CD4-positive, CD25-positive, alpha-beta regulatory T cell (primary cell): Measurements from ENCODE around the gene DDX28. TPM values are rescaled to one million over a fixed set of nuclear protein-coding genes. Genes with fewer than 3 reads are reported as not detected.

Experiments used
- ATAC-seq, 2 donors: fragments of 150-1000 bp; cut with Tn5 transposase; one replicate each; pipeline ENCODE4 v1.10.0; 2021; ENCODE audit warnings: low read depth in 2 of 2, moderate number of reproducible peaks in 2 of 2, moderate library complexity in 1 of 2
- DNase-seq, 3 donors: peaks; one replicate each; pipeline versions ENCODE4 v3.0.0 to v3.0.0-alpha.2; 2012 to 2022; ENCODE audit warnings: mixed read lengths in 1 of 3
- H3K27ac ChIP-seq: one replicate; pipeline ENCODE4 v1.7.0; 2013; ENCODE audit warnings: mild to moderate bottlenecking, low read length; ENCODE audit not compliant: insufficient read depth, poor library complexity, severe bottlenecking
- H3K27me3 ChIP-seq: one replicate; pipeline ENCODE4 v1.7.0; 2013; ENCODE audit warnings: low read length; ENCODE audit not compliant: control insufficient read depth, insufficient read depth
- H3K36me3 ChIP-seq: one replicate; pipeline ENCODE4 v1.7.0; 2013; ENCODE audit warnings: mild to moderate bottlenecking, low read length, moderate library complexity; ENCODE audit not compliant: control insufficient read depth, insufficient read depth
- H3K4me1 ChIP-seq: 2 replicates; pipeline ENCODE4 v1.7.0; 2013; ENCODE audit warnings: mild to moderate bottlenecking, low read length; ENCODE audit not compliant: insufficient read depth, control insufficient read depth, poor library complexity, severe bottlenecking
- H3K4me3 ChIP-seq: one replicate; pipeline ENCODE4 v1.7.0; 2013; ENCODE audit warnings: low read depth, mild to moderate bottlenecking, low read length, moderate library complexity
- H3K9me3 ChIP-seq, 2 experiments: 1 replicate in 1 of 2; 2 replicates in 1 of 2; pipeline ENCODE4 v1.7.0; 2013; ENCODE audit warnings: low read length in 2 of 2, mild to moderate bottlenecking in 1 of 2, moderate library complexity in 1 of 2; ENCODE audit not compliant: control insufficient read depth in 2 of 2
- H3K27ac Mint-ChIP-seq, 3 donors: one replicate each; pipeline ENCODE4 v1.8.0; 2020 to 2022; ENCODE audit warnings: mild to moderate bottlenecking in 3 of 3, mixed read lengths in 3 of 3, moderate library complexity in 2 of 3
- H3K27me3 Mint-ChIP-seq: one replicate; pipeline ENCODE4 v1.8.0; 2022; ENCODE audit warnings: mild to moderate bottlenecking, mixed read lengths
- H3K36me3 Mint-ChIP-seq: one replicate; pipeline ENCODE4 v1.8.0; 2020; ENCODE audit warnings: mixed read lengths
- H3K4me1 Mint-ChIP-seq, 4 donors: one replicate each; pipeline ENCODE4 v1.8.0; 2020 to 2022; ENCODE audit warnings: mixed read lengths in 4 of 4, mild to moderate bottlenecking in 1 of 4
- H3K4me3 Mint-ChIP-seq, 4 donors: one replicate each; pipeline ENCODE4 v1.8.0; 2020 to 2022; ENCODE audit warnings: mild to moderate bottlenecking in 4 of 4, mixed read lengths in 4 of 4, moderate library complexity in 3 of 4
- H3K9me3 Mint-ChIP-seq, 7 donors: one replicate each; pipeline ENCODE4 v1.8.0; 2020 to 2022; ENCODE audit warnings: mixed read lengths in 7 of 7, mild to moderate bottlenecking in 3 of 7, moderate library complexity in 2 of 7
- polyA plus RNA-seq, 4 donors: library from polyadenylated mRNA; unstranded; fragments of 300-500 nt; fragmentation: Illumina TruSeq; gene quantifications; one replicate each; pipeline ENCODE4 v1.2.3, GENCODE V29; 2021
- total RNA-seq: library from RNA; stranded (reverse); gene quantifications from one replicate; pipeline ENCODE4 v1.2.3, GENCODE V29; 2022

Gene DDX28
- total and polyA plus RNA-seq, 5 donors from 2014 or later, result 14.9 to 68.2 (median 60.7) TPM

DNA sequence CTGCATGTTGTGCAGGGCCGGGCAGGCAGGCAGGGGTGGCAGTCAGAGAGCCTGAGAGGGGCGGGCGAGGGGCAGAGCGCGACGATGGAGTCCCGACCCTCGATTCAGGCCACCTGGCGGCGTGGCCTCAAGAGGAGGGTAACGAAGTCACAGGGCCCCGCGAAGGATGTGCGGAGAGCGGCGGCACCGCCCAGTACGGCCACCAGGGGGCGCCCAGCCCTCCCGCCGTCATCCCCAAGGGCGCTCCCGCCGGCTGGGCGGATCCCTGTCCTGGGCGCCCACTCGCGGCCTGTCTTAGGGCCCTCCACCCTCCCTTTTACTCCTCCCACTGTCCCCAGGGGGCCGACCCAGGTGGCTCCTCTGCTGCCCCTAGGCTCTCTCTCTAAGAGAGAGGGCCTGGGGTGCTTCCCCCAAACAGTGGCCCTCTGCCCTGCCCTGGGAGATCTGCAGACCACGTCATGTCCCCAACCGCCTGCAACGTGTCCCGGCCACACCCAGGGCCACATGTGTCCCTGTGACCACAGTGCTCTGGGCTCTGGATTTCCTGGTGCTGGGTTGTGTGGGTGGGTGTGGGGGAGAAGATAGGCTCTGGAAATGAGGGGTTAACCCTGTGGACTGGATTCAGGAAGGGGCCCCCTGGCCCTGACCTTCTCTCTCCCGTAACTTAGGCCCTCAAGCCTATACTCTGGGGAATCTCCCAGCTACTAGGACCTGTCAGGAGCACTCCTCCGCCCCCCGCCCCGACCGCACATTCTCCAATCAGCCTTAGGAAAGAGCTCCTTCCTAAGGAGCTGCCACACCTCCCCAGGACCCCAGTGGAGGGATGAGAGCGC is 29.6 kb downstream of the DDX28 start:
- peak overlapping the region; percentile 71 to 91 (median 86) for H3K4me3 Mint-ChIP-seq
- H3K36me3 Mint-ChIP-seq, result peaks cover 12% of the 10 kb centered on the region
- H3K9me3 Mint-ChIP-seq, result no peaks in the 10 kb centered on the region
- Histone ChIP-seq H3K9me3 (no peaks in the 10 kb centered on the region), H3K27ac (peak overlapping the region; percentile 85), H3K36me3 (no peaks in the 10 kb centered on the region), H3K4me1 (peaks cover 41% of the 10 kb centered on the region), H3K4me3 (peak overlapping the region; percentile 19), H3K27me3 (no peaks in the 10 kb centered on the region)
- no peaks in the 10 kb centered on the region for H3K27me3 Mint-ChIP-seq
- peak; percentile 76 to 91 (median 82) for DNase-seq
- H3K4me1 Mint-ChIP-seq, result peaks cover 0 to 52% (median 25%) of the 10 kb centered on the region in 4 donors
- ATAC-seq, result peak; percentile 93
- H3K27ac Mint-ChIP-seq, result peak overlapping the region; percentile 97 to 100 (median 98)

DNA sequence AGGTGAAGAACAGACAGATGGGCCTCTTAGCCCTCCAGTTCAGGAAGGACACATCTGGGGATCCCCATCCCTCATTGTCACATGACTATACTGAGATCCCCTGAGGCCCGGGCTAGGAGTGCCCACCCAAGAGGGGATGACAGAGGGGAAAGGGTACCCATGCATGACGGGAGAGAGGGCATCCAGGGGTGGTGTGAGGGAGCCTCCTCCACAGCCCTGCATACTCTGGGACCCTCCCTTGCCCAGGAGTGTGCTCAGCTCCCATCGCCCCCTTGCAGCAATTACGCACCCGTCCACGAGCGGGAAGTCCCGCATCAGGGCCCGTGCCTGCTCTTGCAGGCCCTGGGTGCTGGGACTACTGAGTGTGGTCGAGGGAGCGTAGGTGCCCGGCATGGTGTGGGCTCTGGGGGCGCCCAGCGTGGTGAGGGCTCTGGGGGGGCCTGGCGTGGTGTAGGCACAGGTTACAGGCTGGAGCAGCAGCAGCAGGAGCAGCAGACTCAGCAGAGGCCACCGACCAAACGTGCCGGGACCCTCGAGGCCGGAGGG is 30.3 kb downstream of the DDX28 start:
- DNase-seq (peak in 1 of 3 donors; percentile 32), ATAC-seq (no peak)
- Histone ChIP-seq H3K9me3 (no peaks in the 10 kb centered on the region), H3K4me1 (peaks cover 34% of the 10 kb centered on the region), H3K4me3 (no peak overlapping the region), H3K27ac (peak overlapping the region; percentile 85), H3K27me3 (no peaks in the 10 kb centered on the region), H3K36me3 (no peaks in the 10 kb centered on the region)
- peaks cover 0 to 54% (median 29%) of the 10 kb centered on the region in 4 donors for H3K4me1 Mint-ChIP-seq
- peaks cover 12% of the 10 kb centered on the region for H3K36me3 Mint-ChIP-seq
- H3K27me3 Mint-ChIP-seq, result no peaks in the 10 kb centered on the region
- H3K4me3 Mint-ChIP-seq, result peak overlapping the region in 3 of 4 donors; percentile 51 to 88 (median 71)
- no peaks in the 10 kb centered on the region for H3K9me3 Mint-ChIP-seq
- peak overlapping the region; percentile 65 to 100 (median 97) for H3K27ac Mint-ChIP-seq

DNA sequence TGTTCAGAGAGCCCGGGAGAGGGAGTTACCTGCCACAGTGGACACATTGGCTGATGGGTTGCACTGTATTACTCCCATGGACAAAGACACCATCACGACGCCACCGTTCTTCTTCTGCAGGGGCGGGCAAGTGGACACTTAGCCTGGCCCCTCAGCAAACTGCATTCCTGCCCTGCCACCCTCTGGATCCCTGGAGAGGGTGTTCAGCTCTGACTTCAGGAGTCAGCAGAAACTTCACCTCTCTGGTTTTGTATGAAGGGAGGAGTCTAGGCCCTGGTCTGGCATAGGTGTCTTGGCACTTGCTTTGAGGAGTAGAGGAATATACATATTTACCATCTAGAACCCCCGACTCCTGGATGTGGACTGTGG is 33.0 kb downstream of the DDX28 start:
- Histone ChIP-seq H3K36me3 (no peaks in the 10 kb centered on the region), H3K9me3 (no peaks in the 10 kb centered on the region), H3K4me3 (no peak overlapping the region), H3K27me3 (no peaks in the 10 kb centered on the region), H3K27ac (no peak overlapping the region), H3K4me1 (peaks cover 22% of the 10 kb centered on the region)
- Mint-ChIP-seq H3K4me3 (peak overlapping the region in 1 of 4 donors; percentile 75), H3K36me3 (peaks cover 3% of the 10 kb centered on the region), H3K27me3 (no peaks in the 10 kb centered on the region), H3K4me1 (peaks cover 0 to 33% (median 17%) of the 10 kb centered on the region in 4 donors), H3K27ac (peak overlapping the region in 2 of 3 donors; percentile 18 to 60), H3K9me3 (no peaks in the 10 kb centered on the region)
- DNase-seq (no peak), ATAC-seq (no peak)

DNA sequence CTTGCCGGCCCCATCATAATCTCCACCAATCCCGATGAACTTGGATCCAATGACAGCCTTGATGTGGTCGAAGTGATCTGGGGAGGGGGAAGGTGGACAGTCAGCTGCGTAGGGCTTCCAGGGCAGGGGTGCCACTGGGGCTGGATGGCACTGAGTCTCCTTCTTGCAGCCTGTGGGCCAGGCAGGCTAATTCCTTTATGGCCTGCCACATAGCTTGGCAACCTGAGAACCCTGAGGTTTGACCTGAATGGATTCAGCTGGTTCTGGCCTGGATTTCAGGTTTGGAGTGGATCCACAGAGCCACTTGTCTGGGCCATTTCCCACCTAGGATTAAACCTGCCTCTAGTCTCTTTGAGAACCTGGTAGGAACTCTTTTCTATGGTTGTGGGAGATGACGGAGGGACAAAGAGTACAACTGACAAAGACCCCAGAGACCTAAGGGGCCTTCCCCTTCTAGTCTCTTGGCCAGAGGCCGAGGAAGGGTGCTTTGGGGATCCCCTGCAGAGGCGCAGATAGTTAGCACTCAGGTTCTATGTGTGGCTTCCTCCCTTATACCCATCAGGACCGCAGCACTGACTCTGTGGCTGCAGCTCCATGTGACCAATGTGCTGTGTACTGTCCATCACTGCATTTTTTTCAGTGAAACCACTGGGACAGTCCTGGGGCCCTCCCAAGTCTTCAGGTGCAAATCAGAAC is 33.6 kb downstream of the DDX28 start:
- no peak overlapping the region for H3K27ac ChIP-seq
- no peaks in the 10 kb centered on the region for H3K27me3 ChIP-seq

DNA sequence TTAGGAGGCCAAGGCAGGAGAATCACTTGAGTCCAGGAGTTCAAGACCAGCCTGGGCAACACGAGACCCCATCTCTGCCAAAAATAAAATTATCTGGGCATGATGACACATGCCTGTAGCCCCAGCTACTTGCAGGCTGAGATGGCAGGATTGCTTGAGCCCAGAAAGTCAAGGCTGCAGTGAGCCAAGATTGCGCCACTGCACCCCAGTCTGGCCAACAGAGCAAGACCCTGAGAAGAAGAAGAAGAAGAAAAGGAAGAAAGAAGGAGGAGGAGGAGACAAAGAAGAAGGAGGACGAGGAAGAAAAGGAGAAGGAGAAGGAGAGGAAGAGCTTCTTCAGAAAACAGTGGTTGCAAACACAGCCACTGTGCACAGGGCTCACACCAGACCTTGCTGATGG is 34.4 kb downstream of the DDX28 start:
- peaks cover 3% of the 10 kb centered on the region for H3K36me3 Mint-ChIP-seq
- Histone ChIP-seq H3K36me3 (no peaks in the 10 kb centered on the region), H3K27ac (no peak overlapping the region), H3K9me3 (no peaks in the 10 kb centered on the region), H3K27me3 (no peaks in the 10 kb centered on the region), H3K4me1 (peaks cover 27% of the 10 kb centered on the region), H3K4me3 (no peak overlapping the region)
- ATAC-seq, result no peak
- H3K4me3 Mint-ChIP-seq, result no peak overlapping the region
- H3K27me3 Mint-ChIP-seq, result no peaks in the 10 kb centered on the region
- H3K27ac Mint-ChIP-seq, result peak overlapping the region in 2 of 3 donors; percentile 69 to 89
- peaks cover 0 to 37% (median 19%) of the 10 kb centered on the region in 4 donors for H3K4me1 Mint-ChIP-seq
- DNase-seq, result no peak
- H3K9me3 Mint-ChIP-seq, result no peaks in the 10 kb centered on the region

More for the DNA sequence above, 33.6 kb downstream of the DDX28 start:
- Mint-ChIP-seq H3K4me1 (peaks cover 0 to 34% (median 17%) of the 10 kb centered on the region in 4 donors), H3K27me3 (no peaks in the 10 kb centered on the region), H3K9me3 (no peaks in the 10 kb centered on the region), H3K27ac (peak overlapping the region in 2 of 3 donors; percentile 60 to 89), H3K4me3 (no peak overlapping the region), H3K36me3 (peaks cover 3% of the 10 kb centered on the region)
- ATAC-seq (no peak), DNase-seq (no peak)
- Histone ChIP-seq H3K36me3 (no peaks in the 10 kb centered on the region), H3K4me1 (peaks cover 25% of the 10 kb centered on the region), H3K4me3 (no peak overlapping the region), H3K9me3 (no peaks in the 10 kb centered on the region)

DNA sequence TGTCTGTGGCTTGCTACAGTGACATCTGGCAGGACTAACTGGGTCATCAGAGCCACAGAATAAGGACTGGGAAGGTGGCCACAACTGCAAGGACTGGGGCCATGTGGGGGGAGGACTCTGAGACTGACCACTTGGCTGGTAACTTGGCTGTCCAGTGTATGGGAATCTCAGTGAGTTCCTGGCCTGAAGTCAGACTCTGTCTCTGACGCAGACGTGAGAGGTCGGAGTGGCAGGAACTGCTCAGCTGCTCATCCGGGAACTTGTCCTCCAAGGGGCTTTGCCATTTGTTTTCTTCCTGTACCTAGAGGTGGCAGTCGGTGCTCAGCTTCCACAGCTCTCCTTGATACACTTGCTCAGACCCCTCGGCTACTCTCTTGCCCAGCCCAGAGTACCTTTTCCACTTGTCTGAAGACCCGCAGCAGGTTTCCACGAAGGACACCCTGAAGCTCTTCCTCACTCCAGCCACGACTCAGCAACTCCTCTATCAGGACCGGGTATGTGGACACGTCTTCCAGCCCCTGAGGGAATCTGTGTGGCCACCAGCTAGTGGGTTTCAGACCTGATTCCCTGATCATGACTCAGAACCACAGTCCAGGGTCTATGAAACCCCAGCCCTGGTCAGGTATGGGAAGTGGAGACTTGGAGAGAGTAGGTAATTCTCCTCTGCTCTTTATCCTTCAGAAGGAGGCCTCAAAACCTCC is 35.4 kb downstream of the DDX28 start:
- Histone ChIP-seq H3K36me3 (no peaks in the 10 kb centered on the region), H3K4me3 (no peak overlapping the region), H3K27ac (no peak overlapping the region), H3K4me1 (peaks cover 22% of the 10 kb centered on the region), H3K27me3 (no peaks in the 10 kb centered on the region), H3K9me3 (no peaks in the 10 kb centered on the region)
- DNase-seq, result no peak
- Mint-ChIP-seq H3K4me1 (peaks cover 0 to 38% (median 21%) of the 10 kb centered on the region in 4 donors), H3K9me3 (no peaks in the 10 kb centered on the region), H3K4me3 (no peak overlapping the region), H3K36me3 (peaks cover 3% of the 10 kb centered on the region), H3K27me3 (no peaks in the 10 kb centered on the region), H3K27ac (peak overlapping the region; percentile 88 to 91 (median 89))
- no peak for ATAC-seq

DNA sequence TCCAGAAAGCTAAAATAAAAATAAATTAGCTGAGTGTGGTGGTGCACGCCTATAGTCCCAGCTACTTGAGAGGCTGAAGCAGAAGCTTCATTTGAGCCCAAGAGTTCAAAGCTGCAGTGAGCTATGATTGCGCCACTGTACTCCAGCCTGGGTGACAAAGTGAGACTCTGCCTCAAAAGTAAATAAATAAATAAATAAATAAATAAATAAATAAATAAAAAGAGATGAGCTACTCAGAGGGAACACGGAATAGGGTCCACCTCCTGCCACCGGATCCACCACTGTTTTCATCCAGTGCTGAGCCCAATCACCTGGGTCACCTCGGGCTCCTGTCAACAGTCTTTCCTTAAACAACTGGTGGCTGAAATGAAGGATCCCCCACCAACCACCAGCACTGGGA is 36.1 kb downstream of the DDX28 start:
- Histone ChIP-seq H3K27ac (no peak overlapping the region), H3K9me3 (no peaks in the 10 kb centered on the region), H3K4me1 (peaks cover 19% of the 10 kb centered on the region), H3K36me3 (no peaks in the 10 kb centered on the region), H3K4me3 (no peak overlapping the region), H3K27me3 (no peaks in the 10 kb centered on the region)
- Mint-ChIP-seq H3K27ac (peak overlapping the region in 1 of 3 donors; percentile 52), H3K4me3 (no peak overlapping the region), H3K4me1 (peaks cover 0 to 38% (median 21%) of the 10 kb centered on the region in 4 donors), H3K9me3 (no peaks in the 10 kb centered on the region), H3K36me3 (peaks cover 3% of the 10 kb centered on the region), H3K27me3 (no peaks in the 10 kb centered on the region)
- no peak for ATAC-seq
- DNase-seq, result no peak
